Measurements from ENCODE around the gene SCIMP. TPM values are rescaled to one million over a fixed set of nuclear protein-coding genes. Genes with fewer than 3 reads are reported as not detected.

The SCIMP gene
- polyA plus RNA-seq, 3 donors = 88.7 to 164 (median 98.4) TPM

GRCh38 chr17:5203908-5204294 is 30.8 kb downstream of the SCIMP start:
- H3K4me1 Mint-ChIP-seq = peaks cover 3% of the 10 kb centered on the region
- no peak overlapping the region for H2AFZ ChIP-seq (ENCODE audit: insufficient read depth, low read depth, low read length, poor library complexity, severe bottlenecking)
- H3K27me3 ChIP-seq (ENCODE audit: control insufficient read depth in 2 of 2, insufficient read depth in 2 of 2, low read length in 2 of 2) = no peaks in the 10 kb centered on the region
- no peak overlapping the region for H3K9ac ChIP-seq (ENCODE audit: insufficient read depth, low read length, poor library complexity, severe bottlenecking)
- no peak overlapping the region for H3K4me3 Mint-ChIP-seq
- intact Hi-C loops (cut with micrococcal nuclease) = no loop called here
- H3K4me3 ChIP-seq (replicated peaks in 1 of 3; ENCODE audit: low read depth in 2 of 3, low read length in 3 of 3) = no peak overlapping the region
- peaks cover 0 to 3% (median 2%) of the 10 kb centered on the region in 3 donors for H3K27me3 Mint-ChIP-seq (ENCODE audit: low read depth in 3 of 3)
- H4K20me1 ChIP-seq (ENCODE audit: insufficient read depth, low read length) = no peaks in the 10 kb centered on the region
- no peak overlapping the region for H3K27ac Mint-ChIP-seq
- H3K27ac ChIP-seq (ENCODE audit: low read depth in 1 of 2, low read length in 2 of 2) = no peak overlapping the region
- H3K4me2 ChIP-seq (replicated peaks; ENCODE audit: extremely low read depth, low read length, poor library complexity, severe bottlenecking) = no peak overlapping the region
- H3K79me2 ChIP-seq (ENCODE audit: insufficient read depth, low read length) = no peaks in the 10 kb centered on the region
- no peak for TF ChIP-seq CTCF (IDR thresholded peaks at IDR 0.05)
- H3K9me3 ChIP-seq (replicated peaks in 1 of 2; ENCODE audit: control insufficient read depth in 1 of 2, insufficient read depth in 1 of 2, low read length in 2 of 2) = no peaks in the 10 kb centered on the region
- no peaks in the 10 kb centered on the region for H3K4me1 ChIP-seq (ENCODE audit: control insufficient read depth in 1 of 2, insufficient read depth in 2 of 2, low read length in 2 of 2)
- no peak for DNase-seq
- 86% methylated on average over 1 of the region's 1 CpG for WGBS (ENCODE audit: insufficient coverage)
- peaks cover 11 to 31% of the 10 kb centered on the region in 2 donors for H3K36me3 Mint-ChIP-seq
- peaks cover 0 to 2% (median 0%) of the 10 kb centered on the region in 7 donors for H3K9me3 Mint-ChIP-seq
- peaks cover 3 to 11% of the 10 kb centered on the region in 2 donors for H3K36me3 ChIP-seq (replicated peaks in 1 of 2; ENCODE audit: control insufficient read depth in 1 of 2, insufficient read depth in 2 of 2, low read length in 2 of 2)

GRCh38 chr17:5203178-5203907 is 31.3 kb downstream of the SCIMP start:
- peaks cover 0 to 3% (median 2%) of the 10 kb centered on the region in 3 donors for H3K27me3 Mint-ChIP-seq (ENCODE audit: low read depth in 3 of 3)
- no peak overlapping the region for H3K27ac ChIP-seq (ENCODE audit: low read depth in 1 of 2, low read length in 2 of 2)
- intact Hi-C loops (cut with micrococcal nuclease) = no loop called here
- H3K4me3 Mint-ChIP-seq = no peak overlapping the region
- peak overlapping the region in 1 of 7 donors; percentile 17 for H3K27ac Mint-ChIP-seq
- H3K4me1 Mint-ChIP-seq = peaks cover 7% of the 10 kb centered on the region
- H3K4me1 ChIP-seq (ENCODE audit: control insufficient read depth in 1 of 2, insufficient read depth in 2 of 2, low read length in 2 of 2) = peaks cover 0 to 4% of the 10 kb centered on the region in 2 donors
- H3K27me3 ChIP-seq (ENCODE audit: control insufficient read depth in 2 of 2, insufficient read depth in 2 of 2, low read length in 2 of 2) = no peaks in the 10 kb centered on the region
- WGBS (ENCODE audit: insufficient coverage) = over 99% methylated on average over 9 of the region's 14 CpGs
- H3K9ac ChIP-seq (ENCODE audit: insufficient read depth, low read length, poor library complexity, severe bottlenecking) = no peak overlapping the region
- TF ChIP-seq CTCF (IDR thresholded peaks at IDR 0.05) = no peak
- H3K36me3 ChIP-seq (replicated peaks in 1 of 2; ENCODE audit: control insufficient read depth in 1 of 2, insufficient read depth in 2 of 2, low read length in 2 of 2) = peaks cover 0 to 11% of the 10 kb centered on the region in 2 donors
- no peaks in the 10 kb centered on the region for H4K20me1 ChIP-seq (ENCODE audit: insufficient read depth, low read length)
- H3K9me3 ChIP-seq (replicated peaks in 1 of 2; ENCODE audit: control insufficient read depth in 1 of 2, insufficient read depth in 1 of 2, low read length in 2 of 2) = no peaks in the 10 kb centered on the region
- no peaks in the 10 kb centered on the region for H3K79me2 ChIP-seq (ENCODE audit: insufficient read depth, low read length)
- H3K4me3 ChIP-seq (replicated peaks in 1 of 3; ENCODE audit: low read depth in 2 of 3, low read length in 3 of 3) = no peak overlapping the region
- no peak overlapping the region for H3K4me2 ChIP-seq (replicated peaks; ENCODE audit: extremely low read depth, low read length, poor library complexity, severe bottlenecking)
- peaks cover 0 to 2% (median 0%) of the 10 kb centered on the region in 7 donors for H3K9me3 Mint-ChIP-seq
- no peak overlapping the region for H2AFZ ChIP-seq (ENCODE audit: insufficient read depth, low read depth, low read length, poor library complexity, severe bottlenecking)
- H3K36me3 Mint-ChIP-seq = peaks cover 6 to 27% of the 10 kb centered on the region in 2 donors
- no peak for DNase-seq
